T47D (cell line): Measurements from ENCODE around the gene ZNF470.
A peak's percentile ranks its signal among the peaks of the same experiment; 100 is the strongest.

Experiments
- DNase-seq, 2 experiments: peaks; one replicate each; pipeline versions ENCODE4 v3.0.0 to v3.0.0-alpha.2; 2011 to 2012; ENCODE audit warnings: low read depth in 1 of 2, low spot score in 1 of 2
- JUND ChIP-seq: IDR thresholded peaks from 2 replicates; pipeline ENCODE4 v1.6.1; 2012; ENCODE audit warnings: low read depth
- in situ Hi-C: cut with HindIII; loops from 2 replicates; pipeline ENCODE4 v1.10.0; 2016; ENCODE audit warnings: low sequenced_read_pairs, low pct_unique_long_range_greater_than_20kb

ZNF470 gene

GRCh38 chr19:56567274-56568120 lies at the start of gene ZNF470:
Gene ZNF470 (plus strand): TSS chr19:56567468. CDS start chr19:56570312, 2,844 bp downstream.
- peak; percentile 90 to 95 for DNase-seq
- TF ChIP-seq JUND, result no peak
- in situ Hi-C loops, result no loop called here

GRCh38 chr19:56525214-56525860 lies 41.9 kb upstream of the ZNF470 start:
- TF ChIP-seq JUND, result no peak
- in situ Hi-C loops, result no loop called here
- DNase-seq, result no peak

- no peak for DNase-seq
- TF ChIP-seq JUND, result no peak
- in situ Hi-C loops, result no loop called here
Measured at GRCh38 chr19:56537442-56537841, 29.8 kb upstream of the ZNF470 start.

- in situ Hi-C loops, result no loop called here
- peak; percentile 77 to 94 for DNase-seq
- TF ChIP-seq JUND, result no peak
Measured at GRCh38 chr19:56538254-56538760, 29.0 kb upstream of the ZNF470 start.

GRCh38 chr19:56538761-56539263 lies 28.5 kb upstream of the ZNF470 start, which contains the start of gene ZFP28:
Gene ZFP28 (plus strand): TSS chr19:56538948. CDS start chr19:56539019, 71 bp downstream.
- in situ Hi-C loops, result no loop called here
- peak in 1 of 2 experiments; percentile 42 for DNase-seq
- no peak for TF ChIP-seq JUND

GRCh38 chr19:56543776-56544175 lies 23.5 kb upstream of the ZNF470 start:
- TF ChIP-seq JUND, result no peak
- in situ Hi-C loops, result no loop called here
- no peak for DNase-seq

- no peak for TF ChIP-seq JUND
- peak in 1 of 2 experiments; percentile 19 for DNase-seq
- in situ Hi-C loops, result no loop called here
Measured at GRCh38 chr19:56547535-56547934, 19.7 kb upstream of the ZNF470 start.

- in situ Hi-C loops, result no loop called here
- no peak for TF ChIP-seq JUND
- no peak for DNase-seq
Measured at GRCh38 chr19:56554272-56554869, 12.9 kb upstream of the ZNF470 start.

GRCh38 chr19:56562766-56563165 lies 4.5 kb upstream of the ZNF470 start:
- no peak for DNase-seq
- TF ChIP-seq JUND, result no peak
- in situ Hi-C loops, result no loop called here

- peak in 1 of 2 experiments; percentile 16 for DNase-seq
- TF ChIP-seq JUND, result no peak
- in situ Hi-C loops, result no loop called here
Measured at GRCh38 chr19:56566904-56567273, 379 bp upstream of the ZNF470 start.

- TF ChIP-seq JUND, result no peak
- DNase-seq, result no peak
- in situ Hi-C loops, result no loop called here
Measured at GRCh38 chr19:56572589-56572988, 5.3 kb downstream of the ZNF470 start.

GRCh38 chr19:56573914-56574313 lies 6.6 kb downstream of the ZNF470 start:
- TF ChIP-seq JUND, result no peak
- DNase-seq, result no peak
- in situ Hi-C loops, result no loop called here
